GM23248 (cell line): ENCODE measurements around the gene RAD51D. TPM values are rescaled to one million over a fixed set of nuclear protein-coding genes. Genes with fewer than 3 reads are reported as not detected.
"Not testable (repeated sequence)": the region's sequence is repeated elsewhere in the genome, so short reads cannot be mapped to it uniquely, and the experiment has no call there.

Experiments used
- DNase-seq: peaks from one replicate; pipeline ENCODE4 v3.0.0-alpha.2; 2015
- H2AFZ ChIP-seq: fragments of 200-600 bp; sonication (generic); 2 replicates; pipeline ENCODE4 v1.6.1; 2016; ENCODE audit warnings: antibody characterized with exemption
- H3F3A ChIP-seq: fragments of 200-600 bp; sonication (generic); 2 replicates; pipeline ENCODE4 v1.6.1; 2016; ENCODE audit warnings: mild to moderate bottlenecking, antibody characterized with exemption, mixed run types; ENCODE audit not compliant: insufficient read depth
- H3K27ac ChIP-seq: fragments of 200-600 bp; sonication (generic); 2 replicates; pipeline ENCODE4 v1.5.1; 2016; ENCODE audit warnings: mild to moderate bottlenecking
- H3K27me3 ChIP-seq: fragments of 200-600 bp; sonication (generic); replicated peaks from 2 replicates; pipeline ENCODE4 v1.6.1; 2016; ENCODE audit warnings: mild to moderate bottlenecking; ENCODE audit not compliant: insufficient read depth
- H3K36me3 ChIP-seq: fragments of 200-600 bp; sonication (generic); 2 replicates; pipeline ENCODE4 v1.6.1; 2016; ENCODE audit warnings: low read depth, mild to moderate bottlenecking
- H3K4me1 ChIP-seq: fragments of 200-600 bp; sonication (generic); 2 replicates; pipeline ENCODE4 v1.6.1; 2016; ENCODE audit warnings: mild to moderate bottlenecking; ENCODE audit not compliant: insufficient read depth
- H3K4me2 ChIP-seq: fragments of 200-600 bp; sonication (generic); one replicate; pipeline ENCODE4 v1.6.1; 2016; ENCODE audit warnings: mild to moderate bottlenecking; ENCODE audit not compliant: unreplicated experiment
- H3K4me3 ChIP-seq: fragments of 200-600 bp; sonication (generic); 2 replicates; pipeline ENCODE4 v1.5.1; 2016; ENCODE audit warnings: mild to moderate bottlenecking
- H3K79me2 ChIP-seq: fragments of 200-600 bp; sonication (generic); 2 replicates; pipeline ENCODE4 v1.6.1; 2016; ENCODE audit warnings: mild to moderate bottlenecking; ENCODE audit not compliant: insufficient read depth
- H3K9ac ChIP-seq: fragments of 200-600 bp; sonication (generic); 2 replicates; pipeline ENCODE4 v1.6.1; 2016; ENCODE audit warnings: mild to moderate bottlenecking
- H3K9me2 ChIP-seq: fragments of 200-600 bp; sonication (generic); 2 replicates; pipeline ENCODE4 v1.6.1; 2016; ENCODE audit warnings: mixed run types, mild to moderate bottlenecking, moderate library complexity; ENCODE audit not compliant: insufficient read depth
- H3K9me3 ChIP-seq: fragments of 200-600 bp; sonication (generic); one replicate; pipeline ENCODE4 v1.6.1; 2017; ENCODE audit warnings: low read depth
- H4K20me1 ChIP-seq: fragments of 200-600 bp; sonication (generic); 2 replicates; pipeline ENCODE4 v1.6.0; 2016; ENCODE audit not compliant: insufficient read depth
- EZH2 ChIP-seq: fragments of 200-600 bp; sonication (generic); IDR thresholded peaks from 2 replicates; pipeline ENCODE4 v1.6.1; 2018; ENCODE audit warnings: antibody characterized with exemption, mild to moderate bottlenecking; ENCODE audit not compliant: insufficient read depth, poor library complexity, severe bottlenecking
- EZH2phosphoT487 ChIP-seq: fragments of 200-600 bp; sonication (generic); IDR thresholded peaks from 2 replicates; pipeline ENCODE4 v1.6.1; 2018; ENCODE audit warnings: antibody characterized with exemption, moderate library complexity, mild to moderate bottlenecking, low read depth; ENCODE audit not compliant: insufficient read depth
- WGBS, 2 experiments: methylation state at CpG; one replicate each; pipeline ENCODE4 v1.1.6; 2015 to 2017; ENCODE audit warnings: low lambda C conversion rate in 2 of 2, low coverage in 1 of 2; ENCODE audit errors: missing lambda C conversion rate in 2 of 2; 5-methylcytosine and 5-hydroxymethylcytosine counted together
- in situ Hi-C: fragments of 300-500 bp; cut with MboI; formaldehyde crosslinking; loops from 2 replicates; pipeline ENCODE4 v1.15.0; 2020
- polyA plus RNA-seq: library from polyadenylated mRNA; unstranded; fragments of >200 nt; fragmentation: Nextera tagmentation; extraction: Ambion mirVana; gene quantifications from 2 replicates; pipeline ENCODE4 v1.2.1, GENCODE V29; 2016
- total RNA-seq: library from RNA; depleted of rRNA; stranded (reverse); fragments of >200 nt; shearing (Covaris generic); gene quantifications from 2 replicates; pipeline ENCODE4 v1.2.3, GENCODE V29; 2014

RAD51D gene
- total and polyA plus RNA-seq, 2 experiments from 2014 or later, result 7.7 to 9.9 TPM

- no peak overlapping the region for H3K27ac ChIP-seq
- H4K20me1 ChIP-seq, result no peaks in the 10 kb centered on the region
- H3K79me2 ChIP-seq, result no peaks in the 10 kb centered on the region
- WGBS, 2 experiments, result 79 to 82% methylated on average over 2 of the region's 2 CpGs
- DNase-seq, result no peak
- H3K4me2 ChIP-seq, result no peak overlapping the region
- no peak overlapping the region for H3K4me3 ChIP-seq
- no peaks in the 10 kb centered on the region for H3K9me2 ChIP-seq
- H3K27me3 ChIP-seq, result no peaks in the 10 kb centered on the region
- no peak overlapping the region for H2AFZ ChIP-seq
- no peaks in the 10 kb centered on the region; the same call in 1 of the 2 replicates for H3K36me3 ChIP-seq
- H3K4me1 ChIP-seq, result peaks cover 9% of the 10 kb centered on the region; the same call in 1 of the 2 replicates
- no peak overlapping the region for H3K9ac ChIP-seq
- H3F3A ChIP-seq, result peaks cover 15% of the 10 kb centered on the region; the same call in 1 of the 2 replicates
- in situ Hi-C loops, result loop anchor here (25.0 kb wide), 1 partner anchor 1415 kb away; no protein-coding TSS in a partner anchor
- TF ChIP-seq EZH2phosphoT487, result no peak
- no peak for TF ChIP-seq EZH2
- no peaks in the 10 kb centered on the region for H3K9me3 ChIP-seq
Observed at GRCh38 chr17:35097776-35098175, 21.9 kb downstream of the RAD51D start.

- Histone ChIP-seq H3K4me2 (no peak overlapping the region), H3K4me1 (peaks cover 9% of the 10 kb centered on the region; the same call in 1 of the 2 replicates), H3K4me3 (no peak overlapping the region), H3K36me3 (no peaks in the 10 kb centered on the region), H3K9me3 (no peaks in the 10 kb centered on the region), H3K79me2 (no peaks in the 10 kb centered on the region), H3K9me2 (no peaks in the 10 kb centered on the region), H3K27ac (no peak overlapping the region), H3K9ac (no peak overlapping the region), H3F3A (peaks cover 15% of the 10 kb centered on the region; the same call in 1 of the 2 replicates), H3K27me3 (no peaks in the 10 kb centered on the region), H2AFZ (no peak overlapping the region), H4K20me1 (no peaks in the 10 kb centered on the region)
- in situ Hi-C loops, result loop anchor here (25.0 kb wide), 1 partner anchor 1417 kb away; no protein-coding TSS in a partner anchor
- 100% methylated on average over 1 of the region's 1 CpG for WGBS, 2 experiments
- DNase-seq, result no peak
- no peak for TF ChIP-seq EZH2phosphoT487
- no peak for TF ChIP-seq EZH2
Observed at GRCh38 chr17:35095741-35096140, 23.9 kb downstream of the RAD51D start.

- TF ChIP-seq EZH2phosphoT487 (no peak), EZH2 (no peak)
- no peak overlapping the region for H3K4me3 ChIP-seq
- peaks cover 15% of the 10 kb centered on the region; the same call in 1 of the 2 replicates for H3F3A ChIP-seq
- H3K27me3 ChIP-seq, result no peaks in the 10 kb centered on the region
- peak; percentile 93 for DNase-seq
- no peaks in the 10 kb centered on the region for H3K36me3 ChIP-seq
- no peaks in the 10 kb centered on the region for H3K9me2 ChIP-seq
- peaks cover 9% of the 10 kb centered on the region; the same call in 1 of the 2 replicates for H3K4me1 ChIP-seq
- no peaks in the 10 kb centered on the region for H3K79me2 ChIP-seq
- H3K9me3 ChIP-seq, result no peaks in the 10 kb centered on the region
- peak overlapping the region; percentile 44 for H3K9ac ChIP-seq
- H4K20me1 ChIP-seq, result no peaks in the 10 kb centered on the region
- peak overlapping the region; percentile 48 for H2AFZ ChIP-seq
- H3K27ac ChIP-seq, result peak overlapping the region; percentile 49
- H3K4me2 ChIP-seq, result peak overlapping the region; percentile 21
- in situ Hi-C loops, result loop anchor here (25.0 kb wide), 1 partner anchor 1417 kb away; no protein-coding TSS in a partner anchor
- 7 to 8% methylated on average over 2 of the region's 2 CpGs for WGBS, 2 experiments
Observed at GRCh38 chr17:35094902-35095301, 24.8 kb downstream of the RAD51D start.

GRCh38 chr17:35090707-35091106 is 29.0 kb downstream of the RAD51D start:
- not testable (repeated sequence) for H3K36me3 ChIP-seq, H3K27me3 ChIP-seq, DNase-seq, H3K9ac ChIP-seq, H3K4me3 ChIP-seq, H3K27ac ChIP-seq, H4K20me1 ChIP-seq, H2AFZ ChIP-seq, H3K9me3 ChIP-seq, H3K9me2 ChIP-seq, H3K4me2 ChIP-seq
- Histone ChIP-seq H3K4me1 (peaks cover 21% of the 10 kb centered on the region), H3K79me2 (peaks cover 22% of the 10 kb centered on the region), H3F3A (peaks cover 19% of the 10 kb centered on the region; the same call in 1 of the 2 replicates)
- in situ Hi-C loops, result loop anchor here (25.0 kb wide), 1 partner anchor 1422 kb away; no protein-coding TSS in a partner anchor
- WGBS, 2 experiments, result 90% methylated on average over 11 of the region's 11 CpGs
